Stimulated activated CD8-positive, alpha-beta memory T cell treated with anti-CD3 and anti-CD28 coated beads, Interleukin-7, amount 100 ng/mL, for 24 hours (primary cell): ENCODE data around the gene TP73.
A peak's percentile ranks its signal among the peaks of the same experiment; 100 is the strongest.

Experiments
- DNase-seq: peaks from one replicate; pipeline ENCODE4 v3.0.0-alpha.2; 2020; ENCODE audit warnings: low read depth

Gene TP73

DNA sequence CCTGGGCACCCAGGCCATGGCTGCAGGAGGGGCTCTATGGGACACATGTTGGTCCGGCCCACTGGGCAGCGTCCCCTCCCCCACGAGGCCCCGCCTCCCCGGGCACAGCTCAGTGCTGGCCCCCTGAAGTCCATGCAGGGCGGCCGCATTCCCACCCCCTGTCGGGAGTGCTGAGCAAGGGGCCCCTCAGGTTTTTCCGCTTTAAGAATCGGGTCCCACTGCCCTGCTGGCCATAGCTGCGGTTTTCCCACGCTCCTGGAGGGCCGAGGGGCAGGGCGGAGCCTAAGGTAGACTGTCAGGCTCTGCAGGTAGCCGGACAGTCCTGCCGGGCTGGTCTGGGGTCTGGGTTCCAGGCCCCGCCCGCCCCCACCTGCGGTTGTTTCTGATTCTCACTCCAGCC lies 56.5 kb downstream of the TP73 start:
- no peak for DNase-seq

DNA sequence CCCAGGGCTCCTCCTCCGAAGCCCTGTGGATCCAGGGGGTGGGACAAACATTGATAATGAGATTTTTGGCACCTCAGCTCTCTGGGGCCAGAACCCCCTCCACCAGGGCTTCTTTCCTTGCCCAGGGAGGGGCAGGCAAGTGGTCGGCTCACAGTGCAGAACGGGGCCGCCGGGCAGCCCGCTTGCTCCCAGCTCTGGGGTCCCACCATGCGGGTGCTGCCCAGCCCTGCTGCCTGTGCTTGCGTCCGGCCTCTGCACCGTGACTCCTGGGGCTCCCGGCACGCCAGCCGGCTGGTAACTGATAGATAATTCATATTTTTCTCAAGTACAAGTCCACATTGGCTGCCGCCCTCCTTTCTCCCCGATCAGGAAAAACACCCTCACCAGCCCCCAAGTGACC lies 57.9 kb downstream of the TP73 start:
- no peak for DNase-seq

DNA sequence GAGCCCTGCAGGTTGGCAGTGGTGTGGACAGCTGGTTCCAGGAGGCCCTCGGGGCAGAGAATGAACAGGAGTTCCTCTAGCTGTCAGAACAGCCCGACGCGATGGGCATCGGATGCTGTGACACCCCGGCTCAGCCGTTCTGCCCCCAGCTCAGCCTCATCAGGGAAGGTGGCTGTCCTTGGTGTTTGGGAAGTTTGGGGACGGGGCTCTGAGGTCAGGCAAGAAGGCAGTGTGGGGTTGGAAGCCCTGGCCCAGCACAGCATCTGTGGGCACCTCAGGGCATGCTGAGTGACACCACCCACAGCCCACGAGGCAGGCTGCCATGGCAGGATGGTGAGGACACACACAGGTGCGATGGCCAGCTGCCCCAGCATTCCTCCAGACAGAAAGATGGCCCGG lies 59.1 kb downstream of the TP73 start:
- DNase-seq, result no peak

DNA sequence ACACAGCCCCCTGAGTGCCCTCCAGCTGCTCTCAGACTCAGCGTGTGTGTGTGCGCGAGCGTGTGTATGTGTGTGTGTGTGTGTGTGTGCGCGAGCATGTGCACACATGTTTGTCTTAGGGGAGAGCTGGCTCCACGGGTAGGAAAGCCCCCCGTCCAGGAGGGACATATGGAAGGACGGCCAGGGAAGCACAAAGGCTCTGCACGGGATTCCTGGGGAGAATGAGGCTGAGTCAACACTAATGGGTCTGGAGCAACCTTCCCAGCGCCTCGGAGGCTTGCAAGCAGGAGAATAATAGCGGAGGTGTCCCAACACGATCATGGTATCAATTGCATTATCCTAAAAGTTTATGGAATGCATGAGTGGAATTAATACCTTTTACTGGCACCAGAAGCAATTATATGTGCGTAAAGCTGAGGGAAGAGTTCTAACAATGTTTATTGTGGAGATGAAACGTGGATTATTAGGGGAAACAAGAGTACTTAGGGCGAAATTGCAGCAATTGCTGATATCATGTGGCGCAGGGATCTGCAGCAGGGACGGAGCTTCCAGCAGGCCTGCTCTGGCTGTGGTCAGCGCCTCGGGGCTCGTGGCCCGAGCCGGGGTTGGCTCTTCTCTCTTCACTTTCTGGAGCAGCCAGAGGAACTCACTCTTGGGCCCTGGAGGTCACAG lies 59.6 kb downstream of the TP73 start:
- DNase-seq, result no peak

DNA sequence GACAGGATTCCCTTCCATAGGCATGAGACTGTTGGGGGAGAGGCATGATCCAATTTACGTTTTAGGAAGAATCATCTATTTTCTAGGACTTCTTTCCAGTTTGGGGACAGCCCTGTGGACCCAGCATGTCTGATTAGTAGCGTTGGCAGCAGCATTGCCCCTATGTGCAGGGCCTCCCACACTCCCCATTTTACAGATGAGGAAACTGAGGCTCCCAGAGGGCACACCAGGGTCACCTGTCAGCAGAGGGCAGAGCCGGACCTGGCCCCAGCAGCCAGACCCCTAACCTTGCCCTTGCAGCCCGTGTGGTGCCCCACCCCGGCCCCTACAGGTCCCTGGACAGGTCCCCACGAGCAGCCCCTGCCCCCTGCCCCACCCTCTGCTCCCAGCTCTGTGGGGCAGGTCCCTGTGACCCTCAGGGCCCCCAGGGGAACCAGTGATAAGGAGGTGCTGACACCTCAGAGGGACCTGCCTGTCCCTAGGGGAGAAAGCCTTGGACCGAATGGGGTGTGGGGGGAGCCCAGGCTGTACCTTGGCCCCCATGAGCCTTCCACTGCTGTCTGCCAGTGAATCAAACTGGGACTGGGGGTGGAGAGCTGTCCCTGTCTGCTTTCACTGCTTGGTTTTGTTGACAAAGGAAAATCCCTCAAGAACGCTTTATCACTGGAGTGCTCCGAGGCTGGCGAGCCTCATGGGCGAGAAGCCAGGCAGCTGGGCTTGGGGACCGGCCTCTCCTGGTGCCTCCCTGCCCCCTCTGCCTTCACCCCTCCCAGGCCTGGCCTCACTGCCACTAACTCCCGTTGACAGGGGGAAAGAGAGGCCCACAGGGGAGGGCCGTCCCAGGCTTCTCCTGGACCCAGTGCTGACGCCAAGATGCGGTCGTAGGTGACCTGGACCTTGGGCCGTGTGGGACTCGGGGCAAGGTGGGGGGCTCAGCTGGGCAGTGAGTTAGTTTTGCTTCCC lies 60.5 kb downstream of the TP73 start:
- DNase-seq, result no peak

DNA sequence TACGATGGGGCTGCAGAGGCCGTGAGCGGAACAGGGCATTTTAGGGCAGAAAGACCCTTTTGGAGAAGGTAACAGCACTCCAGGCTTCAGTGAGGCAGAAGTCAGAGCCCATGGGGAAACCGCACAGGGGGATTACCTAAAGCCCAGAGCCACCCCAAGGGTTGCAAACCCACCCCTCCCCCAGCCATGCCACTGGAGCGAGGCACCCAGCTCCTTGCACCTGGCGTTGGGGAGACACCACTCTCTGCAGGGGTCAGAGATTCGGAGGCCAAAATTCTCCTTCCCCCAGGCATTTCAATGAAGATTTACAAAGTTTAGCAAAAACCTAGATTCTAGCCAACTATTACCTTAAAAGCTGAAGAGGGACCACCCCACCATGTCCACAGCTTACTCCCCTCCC lies 61.5 kb downstream of the TP73 start:
- no peak for DNase-seq

DNA sequence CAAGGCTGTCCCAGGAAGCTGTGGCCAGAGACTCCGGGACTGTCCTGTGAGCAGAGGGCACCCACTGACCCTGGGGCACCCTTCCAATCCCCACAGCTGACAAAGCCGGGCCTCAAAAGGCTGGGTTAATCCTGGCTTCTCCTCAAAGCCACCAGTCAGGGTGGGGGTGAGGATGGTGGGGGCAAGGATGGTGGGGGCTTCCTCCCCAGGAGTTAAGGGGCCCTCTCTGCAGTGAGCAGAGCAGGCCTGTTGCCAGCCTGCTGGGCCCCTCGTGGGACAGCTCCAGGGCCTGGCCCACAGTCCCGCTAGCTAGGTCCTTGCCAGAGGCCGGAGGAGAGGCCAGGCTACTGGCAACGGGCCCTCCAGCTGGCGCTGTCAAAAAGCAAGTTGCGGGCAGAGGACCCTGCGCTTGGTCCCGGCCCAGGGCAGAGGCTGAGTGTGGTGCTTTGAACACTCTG lies 62.0 kb downstream of the TP73 start:
- DNase-seq, result no peak

DNA sequence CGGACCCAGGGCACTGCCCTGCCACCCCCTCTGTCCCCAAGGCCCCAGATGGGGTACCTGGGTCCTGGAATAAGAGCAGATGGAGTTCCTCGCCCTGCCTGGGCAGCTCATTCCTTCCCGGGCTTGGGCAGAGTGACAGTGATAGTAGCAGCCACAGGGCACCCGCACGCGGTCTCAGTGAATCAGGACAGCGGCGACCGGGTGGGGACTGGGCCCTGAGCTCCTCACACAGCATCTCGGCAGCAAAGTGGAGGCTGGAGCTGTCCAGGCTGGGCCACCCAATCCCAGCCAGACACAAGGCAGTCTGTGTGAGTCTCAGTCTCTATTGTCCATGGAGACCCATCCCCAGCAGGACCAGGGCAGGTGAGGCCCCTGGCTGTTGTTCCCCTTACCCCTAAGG lies 62.5 kb downstream of the TP73 start:
- DNase-seq, result no peak

DNA sequence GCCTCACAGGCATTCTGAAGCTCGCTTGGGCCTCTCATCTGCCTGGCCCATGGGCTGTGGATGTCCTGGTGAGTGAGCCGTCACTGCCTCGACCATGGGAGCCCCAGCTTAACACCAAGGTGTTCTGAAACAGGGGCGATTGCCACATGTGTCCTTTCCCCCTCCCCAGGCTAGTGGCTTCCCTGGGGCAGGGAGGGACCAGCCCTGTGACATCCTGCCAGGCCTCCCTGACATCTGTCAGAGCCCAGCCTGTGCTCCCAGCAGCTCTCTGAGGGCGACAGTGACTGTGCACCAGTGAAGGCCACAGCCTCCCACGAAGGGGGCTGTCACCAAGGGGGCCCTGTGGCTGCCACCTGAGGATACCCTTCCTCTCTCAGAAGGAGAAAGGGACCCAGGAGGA lies 64.0 kb downstream of the TP73 start:
- DNase-seq, result no peak

DNA sequence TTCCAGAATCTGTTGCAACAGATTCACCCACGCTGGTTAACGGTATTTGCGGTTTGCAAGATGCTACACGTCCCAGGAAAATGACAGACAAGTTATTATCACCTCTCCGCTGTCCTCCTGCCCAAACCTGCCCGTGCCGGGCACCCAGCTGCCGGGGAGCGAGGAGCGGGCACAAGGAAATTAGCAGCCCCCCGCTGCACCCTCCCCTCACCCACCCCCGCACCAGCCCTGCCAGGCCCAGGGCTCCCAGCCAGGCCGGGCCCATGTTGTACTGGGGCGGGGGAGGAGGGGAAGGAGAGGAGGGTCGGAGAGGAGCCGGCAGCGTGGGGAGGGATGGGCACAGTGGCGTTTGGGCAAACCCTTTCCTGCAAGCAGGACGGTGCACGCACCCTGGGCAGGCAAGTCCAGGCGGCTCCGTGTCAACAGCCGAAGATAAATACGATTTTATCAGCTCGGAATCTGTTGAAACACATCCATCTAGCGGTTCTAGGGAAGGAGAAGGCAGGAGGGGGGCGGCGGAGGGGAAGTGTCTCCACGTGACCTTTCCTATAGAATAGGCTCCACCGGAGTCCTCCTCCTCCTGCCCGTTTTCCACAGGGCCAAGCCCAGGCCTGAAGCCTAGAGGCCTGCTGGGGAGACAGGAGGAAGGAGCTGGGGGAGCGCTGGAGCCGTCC lies 64.9 kb downstream of the TP73 start:
- DNase-seq, result no peak

DNA sequence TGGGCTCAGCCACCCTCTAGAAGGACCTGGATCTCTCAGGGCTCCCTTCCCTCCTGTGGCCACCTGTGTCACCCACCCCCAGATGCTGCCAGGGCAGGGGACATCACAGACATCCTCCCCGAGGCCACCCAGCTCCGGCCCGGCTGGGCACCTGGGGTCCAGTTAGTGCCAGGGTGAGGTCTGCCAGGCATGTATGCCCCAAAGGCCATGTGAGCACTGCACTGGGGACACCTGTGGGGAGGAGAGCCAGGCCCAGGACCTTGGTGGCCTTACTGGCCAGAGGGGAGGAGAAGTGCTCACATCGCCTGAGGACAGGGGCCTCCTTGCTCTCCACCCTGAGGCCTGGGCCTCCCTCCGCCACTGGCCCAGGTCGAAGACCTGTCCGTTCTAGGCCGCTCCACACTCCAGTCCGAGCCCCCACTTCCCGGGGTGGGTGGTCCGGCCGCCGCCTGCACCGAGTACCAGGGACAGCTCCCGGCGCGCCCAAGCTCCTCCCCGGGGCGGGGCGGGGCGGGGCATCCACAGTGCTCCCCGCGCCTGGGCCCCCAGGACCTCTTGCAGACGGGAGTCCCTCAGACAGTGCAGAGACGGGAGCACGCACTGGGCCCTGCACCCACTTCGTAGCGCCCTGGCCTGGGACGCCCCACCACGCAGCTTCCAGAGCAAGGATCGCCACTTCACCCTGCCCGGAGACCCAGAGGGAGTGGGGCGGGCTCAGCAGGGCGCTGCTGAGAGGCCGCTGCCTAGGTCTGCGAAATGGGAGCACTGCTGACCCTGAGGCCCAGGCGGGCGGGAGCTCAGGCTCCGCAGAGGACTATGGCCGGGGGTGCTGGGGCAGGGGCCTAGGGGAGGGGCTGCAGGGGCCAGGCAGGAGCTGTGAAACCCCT lies 65.6 kb downstream of the TP73 start:
- no peak for DNase-seq

DNA sequence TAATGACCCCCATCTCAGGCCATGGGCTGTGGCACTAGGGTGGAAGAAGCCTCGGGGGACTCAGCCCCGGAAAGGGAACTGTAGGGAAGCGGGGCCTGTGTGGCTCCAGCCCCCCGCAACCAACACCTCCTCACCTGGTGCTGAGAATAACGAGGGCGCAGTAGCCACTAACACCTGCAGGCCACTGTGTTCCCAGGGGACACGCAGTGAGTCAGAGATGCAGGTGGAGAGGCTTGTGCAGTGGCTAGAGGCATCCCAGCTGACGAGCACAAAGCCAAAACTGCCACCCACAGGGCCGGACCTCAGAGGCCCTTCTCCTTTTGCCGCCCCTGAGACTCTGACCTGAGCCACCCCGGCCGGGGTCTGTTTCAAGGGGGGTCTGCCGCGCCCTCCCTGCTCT lies 66.4 kb downstream of the TP73 start:
- no peak for DNase-seq

DNA sequence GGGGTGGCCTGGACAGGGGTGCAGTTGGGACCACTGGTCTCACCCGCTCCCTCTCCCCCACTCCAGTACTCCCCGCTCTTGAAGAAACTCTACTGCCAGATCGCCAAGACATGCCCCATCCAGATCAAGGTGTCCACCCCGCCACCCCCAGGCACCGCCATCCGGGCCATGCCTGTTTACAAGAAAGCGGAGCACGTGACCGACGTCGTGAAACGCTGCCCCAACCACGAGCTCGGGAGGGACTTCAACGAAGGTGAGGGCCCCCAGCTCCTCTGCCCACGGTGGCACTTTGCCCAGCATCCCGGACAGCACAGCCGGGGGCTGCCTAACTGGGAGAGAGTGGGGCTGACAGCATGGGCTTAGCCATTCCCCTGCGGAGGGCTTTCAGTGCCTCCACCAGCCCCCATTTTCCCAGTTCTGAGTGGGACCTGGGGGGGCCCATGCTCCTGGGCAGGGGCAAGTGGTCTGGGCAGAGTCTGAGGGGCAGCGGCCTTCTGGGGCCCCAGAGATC lies 69.7 kb downstream of the TP73 start:
- DNase-seq, result no peak

DNA sequence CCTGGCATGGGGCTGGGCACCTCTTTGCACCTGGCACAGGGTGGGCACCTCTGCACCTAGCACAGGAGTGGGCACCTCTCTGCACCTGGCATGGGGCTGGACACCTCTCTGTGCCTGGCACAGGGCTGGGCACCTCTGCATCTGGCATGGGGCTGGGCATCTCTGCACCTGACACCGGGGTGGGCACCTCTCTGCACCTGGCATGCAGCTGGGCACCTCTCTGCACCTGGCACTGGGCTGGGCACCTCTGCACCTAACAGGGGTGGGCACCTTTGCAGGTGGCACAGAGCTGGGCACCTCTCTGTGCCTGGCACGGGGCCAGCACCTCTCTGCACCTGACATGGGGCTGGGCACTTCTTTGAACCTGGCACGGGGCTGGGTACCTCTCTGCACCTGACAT lies 70.5 kb downstream of the TP73 start:
- no peak for DNase-seq

DNA sequence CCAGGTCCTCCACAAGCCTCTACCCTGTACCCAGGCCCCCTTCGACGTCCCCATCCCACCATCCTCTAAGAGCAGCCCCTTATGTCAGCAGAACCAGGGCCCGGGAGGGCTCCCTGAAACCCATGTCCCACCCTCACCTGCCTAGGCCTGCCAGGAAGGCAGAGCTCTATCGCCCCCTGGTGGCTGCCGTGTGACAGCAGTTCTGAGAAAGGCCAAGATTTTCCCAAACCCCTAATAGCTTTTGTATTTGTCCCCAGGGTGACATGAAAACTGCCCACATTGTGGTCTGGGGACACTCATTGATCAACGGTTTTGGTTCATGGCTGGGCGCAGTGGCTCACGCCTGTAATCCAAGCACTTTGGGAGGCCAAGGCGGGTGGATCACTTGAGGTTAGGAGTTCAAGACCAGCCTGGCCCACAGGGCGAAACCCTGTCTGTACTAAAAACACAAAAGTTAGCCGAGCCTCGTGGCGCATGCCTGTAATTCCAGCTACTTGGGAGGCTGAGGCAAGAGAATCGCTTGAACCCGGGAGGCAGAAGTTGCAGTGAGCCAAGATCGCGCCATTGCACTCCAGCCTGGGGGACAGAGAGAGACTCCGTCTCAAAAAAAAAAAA lies 72.2 kb downstream of the TP73 start:
- DNase-seq, result peak; percentile 71

DNA sequence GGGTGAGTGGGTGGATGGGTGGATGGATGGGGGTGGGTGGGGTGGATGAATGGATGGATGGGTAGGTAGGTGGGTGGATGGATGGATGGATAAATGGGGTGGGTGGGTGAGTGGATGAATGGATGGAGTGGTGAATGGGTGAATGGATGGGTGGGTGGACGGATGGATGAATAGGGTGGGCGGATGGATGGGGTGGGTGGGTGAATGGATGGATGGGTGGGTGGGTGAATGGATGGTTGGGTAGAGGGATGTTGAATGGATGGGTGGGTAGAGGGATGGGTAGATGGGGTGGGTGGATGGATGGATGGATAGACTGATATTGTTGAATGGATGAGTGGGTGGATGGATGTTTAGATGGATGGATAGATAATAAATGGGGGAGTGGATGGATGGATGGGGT lies 73.0 kb downstream of the TP73 start:
- DNase-seq, result no peak

DNA sequence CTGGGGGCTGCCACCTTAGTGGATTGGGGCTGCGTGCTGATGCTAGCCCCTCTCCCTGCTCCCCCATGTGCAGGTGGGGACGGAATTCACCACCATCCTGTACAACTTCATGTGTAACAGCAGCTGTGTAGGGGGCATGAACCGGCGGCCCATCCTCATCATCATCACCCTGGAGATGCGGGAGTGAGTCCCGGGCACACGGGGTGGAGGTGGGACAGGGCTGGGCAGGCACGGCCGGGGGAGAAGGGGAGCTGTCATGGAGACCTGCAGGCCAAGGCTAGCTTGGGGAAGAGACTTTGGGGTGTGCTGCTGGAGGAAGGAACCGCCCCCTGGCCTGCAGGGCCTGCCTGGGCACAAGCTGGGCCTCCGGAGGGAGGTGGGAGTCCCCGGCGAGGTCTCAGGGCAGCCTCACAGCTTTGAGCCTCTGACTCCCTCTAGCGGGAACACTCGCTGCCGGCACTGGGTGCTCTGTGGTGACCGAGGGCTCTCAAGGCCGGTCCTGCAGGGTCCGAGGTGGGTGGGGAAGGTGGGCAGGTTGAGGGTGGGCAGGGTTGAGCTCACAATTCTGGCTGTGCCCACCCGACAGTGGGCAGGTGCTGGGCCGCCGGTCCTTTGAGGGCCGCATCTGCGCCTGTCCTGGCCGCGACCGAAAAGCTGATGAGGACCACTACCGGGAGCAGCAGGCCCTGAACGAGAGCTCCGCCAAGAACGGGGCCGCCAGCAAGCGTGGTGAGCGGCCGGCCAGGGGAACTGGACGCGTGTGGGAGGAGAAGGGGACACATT lies 74.9 kb downstream of the TP73 start:
- no peak for DNase-seq

DNA sequence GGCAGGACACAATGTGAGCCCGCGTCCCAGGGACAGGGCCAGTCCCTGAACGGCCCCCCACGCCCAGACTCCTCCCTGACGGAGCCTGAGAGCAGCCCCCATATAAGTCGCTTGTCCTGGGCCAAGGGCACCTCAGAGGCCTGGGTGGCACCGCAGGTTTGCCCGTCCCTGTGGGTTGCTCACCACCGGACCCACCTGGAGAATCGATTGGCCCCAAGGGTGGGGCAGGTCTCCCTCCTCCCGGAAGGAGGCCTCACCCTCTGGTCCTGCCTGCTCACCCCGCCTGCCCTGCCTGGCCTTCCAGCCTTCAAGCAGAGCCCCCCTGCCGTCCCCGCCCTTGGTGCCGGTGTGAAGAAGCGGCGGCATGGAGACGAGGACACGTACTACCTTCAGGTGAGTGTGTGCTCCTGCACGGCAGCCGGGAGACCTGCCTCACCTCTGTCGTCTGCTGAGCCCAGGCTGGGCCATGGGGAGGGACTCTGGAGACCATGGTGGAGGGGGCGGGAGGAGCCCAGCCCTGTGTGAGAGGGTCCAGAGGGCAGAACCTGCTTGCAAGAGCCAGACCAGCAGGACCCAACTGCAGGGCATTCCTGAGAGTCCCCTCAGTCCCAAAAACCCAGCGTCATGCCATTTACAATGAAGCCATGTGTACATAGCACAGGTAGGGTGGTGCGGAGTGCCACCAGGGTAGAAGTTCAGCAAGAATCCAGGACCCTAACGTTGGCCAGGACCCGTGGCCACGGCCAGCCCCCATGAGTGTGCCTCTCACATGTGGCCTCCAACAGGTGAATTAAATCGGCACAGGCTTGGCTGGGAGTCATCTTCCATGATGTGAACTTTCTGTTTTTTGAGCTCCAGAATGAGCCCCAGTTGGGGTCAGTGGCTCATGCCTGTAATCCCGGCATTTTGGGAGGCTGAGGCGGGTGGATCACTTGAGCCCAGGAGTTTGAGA lies 75.8 kb downstream of the TP73 start:
- no peak for DNase-seq
